Parathyroid adenoma (tissue), 2 donors: ENCODE measurements around the gene DZIP1.

Experiments
- H2AFZ ChIP-seq: fragments of 300-600 bp; sonication (generic); one replicate; pipeline ENCODE4 v1.7.0; 2017; ENCODE audit warnings: antibody characterized with exemption, mild to moderate bottlenecking
- H3K27ac ChIP-seq: fragments of 300-600 bp; sonication (generic); one replicate; pipeline ENCODE4 v1.7.0; 2017
- H3K27me3 ChIP-seq: fragments of 300-600 bp; sonication (generic); one replicate; pipeline ENCODE4 v1.7.0; 2017; ENCODE audit warnings: low read length; ENCODE audit not compliant: control insufficient read depth, insufficient read depth
- H3K36me3 ChIP-seq: fragments of 300-600 bp; sonication (generic); one replicate; pipeline ENCODE4 v1.7.0; 2017; ENCODE audit warnings: low read length; ENCODE audit not compliant: control insufficient read depth, insufficient read depth
- H3K4me1 ChIP-seq: fragments of 300-600 bp; sonication (generic); one replicate; pipeline ENCODE4 v1.7.0; 2017; ENCODE audit warnings: control low read depth
- H3K4me2 ChIP-seq: fragments of 300-600 bp; sonication (generic); one replicate; pipeline ENCODE4 v1.7.0; 2017; ENCODE audit warnings: low read length
- H3K4me3 ChIP-seq: fragments of 300-600 bp; sonication (generic); one replicate; pipeline ENCODE4 v1.7.0; 2017; ENCODE audit warnings: low read depth, low read length
- H3K79me2 ChIP-seq: fragments of 300-600 bp; sonication (generic); one replicate; pipeline ENCODE4 v1.7.0; 2017; ENCODE audit warnings: control low read depth
- H3K9ac ChIP-seq: fragments of 300-600 bp; sonication (generic); one replicate; pipeline ENCODE4 v1.7.0; 2017; ENCODE audit warnings: mild to moderate bottlenecking
- H3K9me3 ChIP-seq: fragments of 300-600 bp; sonication (generic); one replicate; pipeline ENCODE4 v1.7.0; 2017; ENCODE audit warnings: low read length; ENCODE audit not compliant: control insufficient read depth
- TF ChIP-seq, protein P1 (sequence below): fragments of 300-600 bp; sonication (generic); IDR thresholded peaks from one replicate; pipeline ENCODE4 v1.7.0; 2017; ENCODE audit warnings: antibody characterized with exemption, mild to moderate bottlenecking
- donor health status: primary hyperparathyroidism.

The DZIP1 gene

DNA sequence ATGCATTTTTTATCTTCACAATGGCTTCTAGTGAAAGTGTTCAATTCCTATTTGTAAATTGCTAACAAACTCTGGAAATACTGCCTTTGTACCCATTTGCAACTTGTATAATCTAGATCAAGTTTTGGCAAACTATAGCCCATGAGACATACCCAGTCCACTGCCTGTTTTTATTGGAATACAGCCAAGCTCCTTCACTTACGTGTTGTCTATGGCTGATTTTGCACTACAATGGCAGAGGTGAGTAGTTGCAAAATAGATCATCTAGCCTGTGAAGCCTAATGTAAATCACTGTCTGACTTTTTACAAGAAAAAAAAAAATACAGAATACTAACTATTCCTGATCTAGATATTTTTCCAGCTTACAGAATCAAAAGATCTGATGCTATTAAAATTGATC, 37.1 kb downstream of the DZIP1 start:
- Histone ChIP-seq H3K9me3 (no peaks in the 10 kb centered on the region), H3K4me2 (no peak overlapping the region), H3K36me3 (no peaks in the 10 kb centered on the region), H2AFZ (no peak overlapping the region), H3K9ac (no peak overlapping the region), H3K4me3 (no peak overlapping the region), H3K4me1 (no peaks in the 10 kb centered on the region), H3K27me3 (no peaks in the 10 kb centered on the region), H3K27ac (no peak overlapping the region), H3K79me2 (no peaks in the 10 kb centered on the region)
- TF ChIP-seq, protein P1, sequence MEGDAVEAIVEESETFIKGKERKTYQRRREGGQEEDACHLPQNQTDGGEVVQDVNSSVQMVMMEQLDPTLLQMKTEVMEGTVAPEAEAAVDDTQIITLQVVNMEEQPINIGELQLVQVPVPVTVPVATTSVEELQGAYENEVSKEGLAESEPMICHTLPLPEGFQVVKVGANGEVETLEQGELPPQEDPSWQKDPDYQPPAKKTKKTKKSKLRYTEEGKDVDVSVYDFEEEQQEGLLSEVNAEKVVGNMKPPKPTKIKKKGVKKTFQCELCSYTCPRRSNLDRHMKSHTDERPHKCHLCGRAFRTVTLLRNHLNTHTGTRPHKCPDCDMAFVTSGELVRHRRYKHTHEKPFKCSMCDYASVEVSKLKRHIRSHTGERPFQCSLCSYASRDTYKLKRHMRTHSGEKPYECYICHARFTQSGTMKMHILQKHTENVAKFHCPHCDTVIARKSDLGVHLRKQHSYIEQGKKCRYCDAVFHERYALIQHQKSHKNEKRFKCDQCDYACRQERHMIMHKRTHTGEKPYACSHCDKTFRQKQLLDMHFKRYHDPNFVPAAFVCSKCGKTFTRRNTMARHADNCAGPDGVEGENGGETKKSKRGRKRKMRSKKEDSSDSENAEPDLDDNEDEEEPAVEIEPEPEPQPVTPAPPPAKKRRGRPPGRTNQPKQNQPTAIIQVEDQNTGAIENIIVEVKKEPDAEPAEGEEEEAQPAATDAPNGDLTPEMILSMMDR, result no peak

DNA sequence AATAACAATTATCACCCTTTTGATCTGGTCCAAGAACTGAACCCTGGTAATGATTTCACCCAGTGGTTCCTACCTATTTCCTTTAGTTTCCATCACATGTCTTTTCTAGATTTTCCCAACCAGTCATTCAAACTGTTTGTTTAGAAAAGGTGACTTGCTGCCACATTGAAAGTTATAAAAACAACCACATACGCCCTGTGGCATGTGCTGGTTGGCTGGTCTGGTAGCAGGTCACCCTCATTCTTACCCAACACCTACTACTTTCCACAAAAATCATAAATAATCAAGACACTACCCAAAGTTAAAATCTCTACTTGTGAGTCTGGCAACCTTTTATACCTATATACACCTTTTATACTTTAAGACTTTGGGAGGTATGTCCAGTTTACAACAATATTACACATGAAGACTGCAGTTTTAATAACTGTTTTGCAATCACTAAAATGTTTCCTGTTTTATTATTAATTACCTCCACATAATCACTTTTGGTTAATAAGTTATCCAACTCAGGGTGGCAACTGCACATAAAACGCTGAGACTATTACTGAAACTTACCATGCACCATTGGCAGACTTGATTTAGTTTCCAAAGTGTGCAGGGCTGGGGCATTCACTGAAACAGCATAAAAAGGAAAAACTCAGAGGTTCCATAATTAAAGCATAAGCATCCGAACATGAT, 38.9 kb downstream of the DZIP1 start:
- H3K27me3 ChIP-seq, result no peaks in the 10 kb centered on the region
- TF ChIP-seq, protein P1, result no peak
- H3K4me3 ChIP-seq, result no peak overlapping the region
- no peaks in the 10 kb centered on the region for H3K79me2 ChIP-seq
- H3K27ac ChIP-seq, result no peak overlapping the region
- H3K4me2 ChIP-seq, result no peak overlapping the region
- no peaks in the 10 kb centered on the region for H3K4me1 ChIP-seq
- H3K9ac ChIP-seq, result no peak overlapping the region
- H3K9me3 ChIP-seq, result no peaks in the 10 kb centered on the region
- no peaks in the 10 kb centered on the region for H3K36me3 ChIP-seq
- no peak overlapping the region for H2AFZ ChIP-seq

DNA sequence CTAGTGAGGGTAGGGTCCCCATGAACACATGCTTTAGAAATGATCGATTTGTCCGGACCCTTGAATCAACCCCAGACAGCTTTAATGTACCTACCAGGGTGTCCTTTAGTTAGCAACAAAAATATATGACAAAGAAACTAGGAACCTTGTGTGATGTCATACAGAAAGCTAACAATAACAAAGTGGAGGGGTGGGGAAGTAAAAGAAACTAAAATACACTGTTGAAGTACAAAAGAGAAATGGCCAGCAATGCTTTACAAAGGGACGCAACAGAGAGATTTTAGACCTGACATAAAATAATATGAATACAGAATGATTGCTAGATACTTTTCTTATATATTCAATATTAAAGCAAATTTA, 40.0 kb downstream of the DZIP1 start:
- H3K27ac ChIP-seq, result no peak overlapping the region
- H3K4me1 ChIP-seq, result no peaks in the 10 kb centered on the region
- H3K27me3 ChIP-seq, result no peaks in the 10 kb centered on the region
- H3K4me3 ChIP-seq, result no peak overlapping the region
- no peak overlapping the region for H3K4me2 ChIP-seq
- H2AFZ ChIP-seq, result no peak overlapping the region
- TF ChIP-seq, protein P1, result no peak
- H3K36me3 ChIP-seq, result no peaks in the 10 kb centered on the region
- H3K79me2 ChIP-seq, result no peaks in the 10 kb centered on the region
- H3K9ac ChIP-seq, result no peak overlapping the region
- H3K9me3 ChIP-seq, result no peaks in the 10 kb centered on the region

DNA sequence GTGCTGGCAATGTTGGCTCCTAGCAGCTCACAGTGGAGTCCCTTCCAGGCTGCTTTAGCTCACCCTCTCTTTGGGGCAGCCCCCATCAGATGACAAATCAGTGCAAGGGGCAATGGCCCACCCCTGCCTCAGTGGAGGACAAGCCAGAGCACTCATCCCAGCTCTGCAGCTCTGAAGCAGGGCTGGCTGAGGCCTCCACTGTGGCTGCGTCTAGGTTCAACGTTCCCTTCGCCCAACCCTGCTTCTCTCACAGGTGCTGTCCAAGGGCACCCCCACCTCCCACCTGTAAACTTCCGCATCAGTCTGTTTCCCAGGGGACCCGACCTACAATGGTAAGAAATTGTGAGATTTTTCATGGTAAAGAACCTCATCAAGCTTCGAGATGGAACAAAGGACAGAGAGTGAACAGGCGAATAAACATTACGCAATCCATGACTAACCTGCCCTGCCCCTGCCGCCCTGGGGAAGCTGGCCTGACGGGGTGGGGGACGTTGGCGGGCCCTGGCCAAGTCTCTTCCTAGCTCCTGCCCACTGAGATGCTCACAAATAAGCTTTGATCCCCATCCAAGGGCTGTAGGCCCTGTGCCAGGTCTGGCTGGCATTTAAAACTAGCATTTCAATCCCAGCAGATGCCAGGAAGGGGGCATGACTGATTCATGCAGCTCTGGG, 40.5 kb downstream of the DZIP1 start:
- Histone ChIP-seq H3K9ac (no peak overlapping the region), H3K4me1 (no peaks in the 10 kb centered on the region), H3K4me2 (no peak overlapping the region), H2AFZ (no peak overlapping the region), H3K27ac (no peak overlapping the region), H3K9me3 (no peaks in the 10 kb centered on the region), H3K79me2 (no peaks in the 10 kb centered on the region), H3K36me3 (no peaks in the 10 kb centered on the region), H3K4me3 (no peak overlapping the region), H3K27me3 (no peaks in the 10 kb centered on the region)
- TF ChIP-seq, protein P1, result no peak

DNA sequence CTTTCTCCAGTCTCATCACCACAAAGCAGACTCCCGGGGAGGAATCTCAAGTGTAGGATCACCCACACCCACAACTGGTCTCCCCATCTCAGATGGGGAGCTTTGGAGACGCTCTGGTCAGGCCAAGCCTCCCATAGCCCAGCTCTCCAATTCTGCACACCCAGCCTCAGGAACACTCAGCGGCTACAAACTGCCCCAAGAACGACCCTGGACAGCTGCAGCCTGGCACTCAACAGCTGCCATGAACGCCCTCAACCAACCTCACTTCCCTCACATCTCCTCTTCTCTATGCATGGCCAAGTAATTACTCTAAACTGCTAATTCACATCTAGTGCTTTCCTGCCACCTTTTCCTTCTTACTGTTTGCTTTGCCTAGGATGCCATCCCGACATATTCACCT, 42.6 kb downstream of the DZIP1 start:
- no peaks in the 10 kb centered on the region for H3K4me1 ChIP-seq
- H3K4me2 ChIP-seq, result no peak overlapping the region
- no peaks in the 10 kb centered on the region for H3K36me3 ChIP-seq
- H3K27ac ChIP-seq, result no peak overlapping the region
- TF ChIP-seq, protein P1, result no peak
- no peak overlapping the region for H2AFZ ChIP-seq
- H3K9me3 ChIP-seq, result no peaks in the 10 kb centered on the region
- no peaks in the 10 kb centered on the region for H3K79me2 ChIP-seq
- H3K4me3 ChIP-seq, result no peak overlapping the region
- no peak overlapping the region for H3K9ac ChIP-seq
- no peaks in the 10 kb centered on the region for H3K27me3 ChIP-seq
